Suppressor macrophage treated with lipopolysaccharide for 4 hours (primary cell): ENCODE results near the gene CANX.
A peak's percentile ranks its signal among the peaks of the same experiment; 100 is the strongest.
"Not testable (repeated sequence)": the region's sequence is repeated elsewhere in the genome, so short reads cannot be mapped to it uniquely, and the experiment has no call there.

ENCODE experiments used
- DNase-seq: peaks from one replicate; pipeline ENCODE4 v3.0.0-alpha.2; 2020

CANX gene

DNA sequence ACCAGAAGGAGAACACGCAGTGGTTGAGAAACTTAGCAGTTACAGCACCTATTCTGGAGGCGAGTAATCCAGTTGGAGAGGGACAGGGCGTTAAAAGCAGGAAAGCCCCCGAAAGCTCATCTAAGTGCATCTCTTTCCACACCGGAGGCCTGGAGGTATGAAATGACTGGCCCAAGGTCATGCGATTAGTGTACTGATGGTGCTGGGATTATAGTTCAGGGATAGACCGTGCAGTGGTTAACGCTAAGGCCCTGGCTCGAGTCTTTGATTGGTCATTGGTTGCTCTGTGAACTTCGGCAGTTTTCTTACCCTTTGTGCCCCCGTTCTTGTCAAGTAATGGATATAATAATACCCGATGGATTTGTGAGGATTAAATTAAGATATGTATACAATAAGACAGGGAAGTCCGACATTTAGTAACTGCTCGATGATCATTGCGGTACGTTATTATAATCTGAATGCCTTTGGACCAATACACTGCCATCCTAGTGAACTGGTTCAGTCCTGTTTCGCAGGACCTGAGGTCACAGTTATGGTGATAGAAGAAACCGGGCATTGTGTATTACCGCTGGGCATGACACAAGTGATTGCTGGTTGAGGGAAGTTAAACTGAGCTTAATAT lies 960 bp downstream of the CANX start:
- peak; percentile 74 for DNase-seq

- DNase-seq = peak; percentile 16
These were observed 1.7 kb downstream of the CANX start for GRCh38 chr5:179700401-179700918.

DNA sequence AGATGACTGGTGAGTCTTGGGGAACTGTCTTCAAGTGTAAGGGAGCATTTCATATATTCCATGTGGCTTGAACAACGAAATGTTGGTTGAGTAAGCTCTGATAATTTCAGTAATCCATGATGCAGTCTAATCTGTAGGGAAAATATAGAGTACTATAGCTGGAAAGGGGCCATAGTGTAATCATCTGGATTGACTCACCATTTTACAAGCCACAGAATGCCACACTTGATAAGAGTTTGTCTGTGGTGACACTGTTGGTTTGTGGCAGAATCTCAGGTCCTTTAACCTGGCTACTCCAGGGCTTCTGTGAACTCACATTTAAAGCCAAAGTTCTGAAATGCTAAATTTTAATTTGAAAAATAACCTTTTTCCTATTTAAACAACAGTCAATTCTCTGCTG lies 17.5 kb downstream of the CANX start:
- DNase-seq = no peak

DNA sequence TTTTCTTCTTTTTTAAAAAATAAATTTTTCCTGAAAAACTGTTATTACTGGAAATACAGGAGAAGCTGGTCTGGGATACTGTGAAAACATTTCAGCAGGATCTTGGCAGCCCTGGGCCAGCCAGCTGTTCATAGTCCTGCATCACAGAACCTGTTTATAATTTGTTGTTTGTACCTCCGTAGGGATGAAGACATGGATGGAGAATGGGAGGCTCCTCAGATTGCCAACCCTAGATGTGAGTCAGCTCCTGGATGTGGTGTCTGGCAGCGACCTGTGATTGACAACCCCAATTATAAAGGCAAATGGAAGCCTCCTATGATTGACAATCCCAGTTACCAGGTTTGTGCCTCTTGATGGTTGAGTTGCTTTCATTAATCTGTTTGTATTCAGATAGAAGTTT lies 21.5 kb downstream of the CANX start:
- DNase-seq = no peak

DNA sequence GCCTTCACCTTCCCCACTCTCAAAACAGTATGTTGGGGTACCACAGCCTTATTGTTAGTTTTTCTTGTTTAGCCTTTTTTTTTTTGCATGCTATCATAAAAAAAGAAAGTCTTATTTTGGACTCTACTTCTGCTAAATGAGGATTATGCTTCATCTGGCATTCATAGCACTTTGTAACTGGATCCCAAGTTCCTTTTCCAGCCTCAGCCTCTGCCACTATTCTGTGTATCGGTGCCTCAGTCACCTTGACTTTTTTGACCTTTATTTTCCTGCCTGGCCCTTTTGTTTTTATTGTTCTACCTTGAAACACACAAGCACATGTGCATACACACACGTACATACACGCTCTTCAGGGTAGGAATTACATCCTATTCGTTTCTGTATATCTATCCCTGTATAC lies 25.4 kb downstream of the CANX start:
- DNase-seq = no peak

DNA sequence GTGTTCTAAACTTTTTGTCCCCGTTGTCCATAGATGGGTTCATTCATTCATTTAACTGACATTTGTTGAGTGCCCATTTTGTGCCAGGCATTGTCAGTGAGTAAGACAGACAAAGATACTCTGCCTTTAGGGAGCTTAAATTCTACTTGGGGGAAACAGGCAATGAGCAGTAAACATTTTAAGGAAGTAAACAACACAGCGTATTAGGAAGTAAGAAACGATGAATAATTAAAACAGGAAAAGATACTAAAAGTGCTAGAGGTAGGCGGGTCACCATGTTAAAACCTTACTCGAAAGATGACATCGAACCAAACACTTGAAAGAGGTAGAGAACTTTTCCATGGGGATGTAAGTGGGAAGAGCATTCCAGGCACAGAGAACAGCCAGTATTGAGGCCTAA lies 28.3 kb downstream of the CANX start:
- DNase-seq = peak; percentile 37

DNA sequence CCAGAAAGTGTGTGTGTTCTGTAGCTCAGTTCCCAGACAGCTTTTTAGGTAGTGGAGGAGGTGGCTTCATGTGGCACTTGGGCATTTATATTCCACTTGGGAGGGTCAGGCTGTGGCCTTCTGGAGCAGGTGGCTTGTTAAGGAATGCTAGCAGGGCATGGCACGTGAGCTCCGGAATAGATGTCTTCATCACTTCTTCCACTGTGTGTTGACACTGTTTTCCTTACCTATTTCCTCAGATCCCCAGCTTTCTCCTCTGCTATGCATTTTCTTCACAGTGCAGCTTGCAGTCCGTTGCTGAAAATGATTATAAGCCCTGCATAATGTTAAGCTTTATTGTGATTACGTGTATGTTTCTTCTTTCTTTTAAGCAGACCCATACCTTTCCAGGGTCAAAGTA lies 30.5 kb downstream of the CANX start:
- DNase-seq = no peak

- peak; percentile 3 for DNase-seq
These were observed 31.0 kb downstream of the CANX start for GRCh38 chr5:179729727-179730126.

DNA sequence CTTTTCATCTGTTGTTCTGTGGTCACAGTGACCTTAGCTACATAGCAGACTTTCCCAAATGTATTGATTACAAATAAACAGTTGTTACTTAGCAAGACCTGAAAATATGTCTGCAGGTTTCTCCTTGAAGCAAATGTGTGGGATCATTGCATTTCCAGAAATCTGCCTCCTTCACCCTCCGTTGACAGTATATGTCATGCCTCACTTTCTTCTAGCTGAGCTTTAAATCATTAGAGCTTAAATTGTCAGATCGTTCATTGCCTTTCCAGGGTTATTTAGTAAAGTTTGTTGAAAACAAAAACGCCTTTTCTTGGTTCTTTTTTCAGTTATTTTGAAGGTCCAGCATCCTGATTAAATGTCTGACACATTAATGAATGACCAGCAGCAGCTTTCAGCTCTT lies 31.6 kb downstream of the CANX start:
- no peak for DNase-seq

DNA sequence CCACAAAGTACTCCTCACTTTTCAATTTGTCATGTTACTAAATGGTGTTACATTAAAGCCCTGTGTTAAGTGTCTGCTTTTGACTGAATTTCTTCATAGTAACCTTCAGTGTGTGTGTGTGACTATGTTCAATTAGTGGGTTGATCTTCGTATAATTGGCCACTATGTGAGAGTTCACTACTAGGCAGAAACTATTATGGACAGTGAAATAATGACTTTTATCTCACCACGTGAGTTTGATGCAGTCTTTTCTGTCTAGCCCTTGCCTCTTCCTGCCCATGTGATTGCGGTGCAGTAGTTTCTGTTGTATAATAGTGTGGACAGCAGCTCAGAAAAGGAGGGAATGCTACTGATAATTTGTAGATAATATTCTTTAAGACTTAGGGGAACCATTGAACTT lies 32.1 kb downstream of the CANX start:
- peak; percentile 31 for DNase-seq

DNA sequence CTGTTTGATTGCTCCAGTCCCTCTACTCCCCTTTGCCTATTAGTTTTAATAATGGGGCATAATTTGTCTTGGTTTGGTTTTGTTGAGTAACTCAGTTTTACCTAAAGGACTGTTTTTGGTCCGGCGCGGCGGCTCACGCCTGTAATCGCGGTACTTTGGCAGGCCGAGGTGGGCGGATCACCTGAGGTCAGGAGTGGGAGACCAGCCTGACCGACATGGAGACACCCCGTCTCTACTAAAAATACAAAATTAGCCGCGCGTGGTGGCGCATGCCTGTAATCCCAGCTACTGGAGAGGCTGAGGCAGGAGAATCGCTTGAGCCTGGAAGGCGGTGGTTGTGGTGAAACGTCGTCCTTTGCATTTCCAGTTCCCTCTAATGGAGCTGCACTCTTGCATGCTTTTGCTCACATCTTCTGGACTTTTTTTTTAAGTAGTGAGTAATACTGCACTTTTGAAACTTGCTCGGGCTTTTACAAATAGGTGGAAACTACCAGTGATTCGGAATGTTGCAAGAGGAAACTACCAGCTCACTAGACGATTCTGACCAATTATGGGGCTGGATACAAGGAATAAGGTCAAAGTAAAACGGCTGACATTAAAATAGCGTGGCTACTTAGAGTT lies 33.1 kb downstream of the CANX start:
- DNase-seq = peak; percentile 95

DNA sequence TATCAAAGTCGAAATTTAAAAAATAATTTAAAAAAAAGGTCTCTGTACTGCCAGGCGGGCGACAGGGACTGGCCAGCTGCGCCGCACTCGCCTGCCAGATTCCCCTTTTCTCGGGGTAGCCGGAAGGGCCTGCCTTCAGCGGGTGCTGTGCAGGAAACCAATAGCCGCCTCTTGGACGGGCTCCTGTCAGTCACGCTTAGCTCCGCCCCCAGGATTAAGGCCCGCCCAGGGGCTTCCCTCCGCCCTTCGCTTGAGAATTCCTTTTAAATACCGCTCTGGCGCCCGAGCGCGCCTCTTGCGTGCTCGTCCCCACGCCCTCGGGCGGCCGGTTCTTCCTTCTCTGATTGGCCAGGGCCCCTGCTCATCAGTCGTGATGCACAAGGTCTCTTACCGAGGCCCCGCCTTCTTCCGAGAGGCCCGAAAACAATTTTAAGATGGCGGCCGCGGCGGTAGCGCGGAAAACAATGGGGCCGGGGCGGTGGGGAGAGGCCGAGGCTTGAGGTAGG lies 33.7 kb downstream of the CANX start, which contains the start of gene MAML1:
TSS of gene MAML1 (plus strand) at position 411 of the 506 bp plus-strand sequence. CDS start 291 bp downstream, outside the sequence.
- DNase-seq = peak; percentile 100

GRCh38 chr5:179732918-179733771 lies 34.4 kb downstream of the CANX start:
- DNase-seq = peak; percentile 45

- no peak for DNase-seq
These were observed 35.0 kb downstream of the CANX start for GRCh38 chr5:179733772-179734126.

DNA sequence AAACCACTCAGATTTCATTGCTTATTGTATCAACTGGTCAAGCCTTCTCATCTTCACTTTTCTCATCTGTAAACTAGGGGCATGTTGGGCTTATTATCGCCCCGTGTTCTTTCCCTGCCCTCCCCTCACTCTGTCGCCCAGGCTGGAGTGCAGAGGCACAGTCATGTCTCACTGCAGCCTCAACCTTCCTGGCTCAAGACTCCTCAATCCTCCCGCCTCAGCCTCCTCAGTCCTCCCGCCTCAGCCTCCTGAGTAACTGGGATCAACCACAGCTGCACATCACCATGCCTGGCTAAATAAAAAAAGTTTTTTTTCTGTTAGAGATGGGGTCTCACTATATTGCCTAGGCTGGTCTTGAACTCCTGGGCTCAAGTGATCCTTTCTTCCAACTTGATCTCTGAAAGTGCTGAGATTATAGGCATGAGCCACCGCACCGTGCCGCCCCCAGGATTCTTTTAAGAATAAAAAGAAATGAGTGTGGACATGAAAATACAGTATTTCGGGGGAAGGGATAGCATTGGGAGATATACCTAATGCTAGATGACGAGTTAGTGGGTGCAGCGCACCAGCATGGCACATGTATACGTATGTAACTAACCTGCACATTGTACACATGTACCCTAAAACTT lies 35.9 kb downstream of the CANX start:
- no peak for DNase-seq

GRCh38 chr5:179738742-179739141 lies 40.0 kb downstream of the CANX start:
- DNase-seq = peak; percentile 50

DNA sequence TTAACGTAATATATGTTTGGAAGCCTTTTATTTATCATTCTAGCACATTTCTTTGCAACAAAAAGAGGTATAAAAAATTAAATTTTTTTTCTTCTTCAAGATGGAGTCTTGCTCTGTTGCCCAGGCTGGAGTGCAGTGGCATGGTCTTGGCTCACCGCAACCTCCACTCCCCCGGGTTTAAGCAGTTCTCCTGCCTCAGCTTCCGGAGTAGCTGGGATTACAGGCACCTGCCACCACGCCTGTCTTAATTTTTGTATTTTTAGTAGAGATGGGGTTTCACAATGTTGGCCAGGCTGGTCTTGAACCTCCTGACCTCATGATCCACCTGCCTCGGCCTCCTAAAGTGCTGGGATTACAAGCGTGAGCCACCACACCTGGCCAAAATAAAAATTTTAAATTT lies 45.3 kb downstream of the CANX start:
- DNase-seq = not testable (repeated sequence)

- DNase-seq = no peak
These were observed 48.1 kb downstream of the CANX start for GRCh38 chr5:179746872-179747271.

- DNase-seq = peak; percentile 89
These were observed 49.0 kb downstream of the CANX start for GRCh38 chr5:179747811-179748210.

DNA sequence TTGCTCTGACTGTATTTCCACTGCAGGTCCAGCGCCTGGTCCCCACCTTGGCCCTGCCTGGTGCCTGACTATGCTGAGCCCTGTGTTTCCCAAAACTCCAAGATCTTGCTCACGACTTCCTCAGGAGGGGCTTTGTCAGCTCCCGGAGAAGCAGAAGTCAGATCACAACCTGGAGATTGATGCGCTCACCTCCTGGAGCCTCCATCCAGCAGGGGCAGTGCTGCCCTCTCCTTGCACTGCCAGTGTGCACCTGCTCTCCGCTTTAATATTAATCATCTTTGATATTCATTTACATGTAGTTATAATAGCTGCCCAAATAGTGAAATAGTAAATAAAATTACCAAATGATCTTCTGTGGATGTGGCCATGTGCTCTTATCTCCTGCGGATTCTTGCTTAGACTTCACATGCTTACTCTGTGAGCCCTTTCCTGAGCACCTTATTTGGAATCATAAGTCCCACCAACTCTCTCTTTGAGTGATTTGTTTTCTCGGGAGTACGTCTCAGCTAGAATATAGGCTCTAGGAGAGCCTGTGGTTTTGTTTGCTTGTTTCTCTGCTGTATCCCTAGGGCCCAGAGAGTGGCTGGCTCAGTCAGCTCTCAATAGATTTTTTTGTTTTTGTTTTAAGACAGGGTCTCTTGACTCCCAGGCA lies 51.2 kb downstream of the CANX start:
- DNase-seq = no peak

DNA sequence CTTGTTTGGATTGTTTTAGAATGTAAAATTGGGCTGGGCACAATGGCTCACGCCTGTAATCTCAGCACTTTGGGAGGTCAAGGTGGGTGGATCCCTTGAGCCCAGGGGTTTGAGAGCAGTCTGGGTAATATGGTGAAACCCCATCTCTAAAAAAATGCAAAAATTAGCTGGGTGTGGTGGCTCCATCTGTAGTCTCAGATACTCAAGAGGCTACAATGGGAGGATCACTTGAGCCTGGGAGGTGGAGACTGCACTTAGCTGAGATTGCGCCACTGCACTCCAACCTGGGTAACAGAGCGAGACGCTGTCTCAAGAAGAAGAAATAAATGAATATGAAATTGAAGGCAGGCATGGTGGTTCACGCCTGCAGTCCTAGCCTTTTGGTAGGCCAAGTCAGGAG lies 55.2 kb downstream of the CANX start:
- no peak for DNase-seq

- DNase-seq = no peak
These were observed 56.3 kb downstream of the CANX start for GRCh38 chr5:179755022-179755421.

DNA sequence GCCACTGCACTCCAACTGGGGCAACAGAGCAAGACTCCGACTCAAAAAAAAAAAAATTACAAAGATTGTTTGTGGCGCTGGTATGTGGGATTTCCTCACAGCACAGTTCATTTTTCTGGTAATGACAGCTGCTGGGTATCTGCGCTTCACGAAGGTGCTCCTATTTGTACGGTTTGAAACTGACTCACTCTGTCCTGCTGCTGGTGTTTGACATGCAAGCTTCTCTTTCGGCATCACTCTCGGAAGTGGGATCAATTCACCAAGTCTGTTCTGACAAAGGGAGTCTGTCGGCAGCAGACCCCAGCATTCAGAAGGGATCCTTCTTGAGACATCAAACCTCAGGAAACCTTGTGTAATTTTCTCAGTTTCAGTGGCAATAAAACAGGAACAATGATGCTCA lies 60.2 kb downstream of the CANX start:
- DNase-seq = peak; percentile 83
